Medulla oblongata (tissue), 1 donor: ENCODE data around the gene MRPL33.

ENCODE experiments used
- DNase-seq: peaks from one replicate; pipeline ENCODE4 v3.0.0-alpha.2; 2015; ENCODE audit errors: extremely low spot score

The MRPL33 gene

DNA sequence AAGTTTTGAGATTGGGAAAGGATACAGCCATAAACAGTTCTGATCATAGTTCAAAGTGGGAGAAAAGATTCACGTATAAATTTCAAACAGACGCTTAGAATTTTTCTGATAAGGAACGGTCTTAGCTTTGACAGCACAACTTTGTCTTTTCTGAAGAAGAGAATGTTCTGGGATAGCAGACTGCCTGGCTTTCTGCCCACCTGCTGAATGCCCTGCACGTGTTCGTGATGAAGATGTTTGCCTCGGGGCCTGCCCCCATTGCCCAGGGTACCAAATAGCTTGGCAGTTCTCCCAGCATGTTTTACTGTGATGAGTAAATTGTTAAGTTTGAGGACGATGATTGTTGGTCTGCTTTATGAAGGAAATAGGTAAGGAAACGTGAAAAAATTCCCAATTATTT is 4.6 kb downstream of the MRPL33 start:
- peak; percentile 16 for DNase-seq

GRCh38 chr2:27776696-27777095 is 5.2 kb downstream of the MRPL33 start:
- DNase-seq, result no peak

- peak; percentile 14 for DNase-seq
Measured at GRCh38 chr2:27779417-27780055, 8.0 kb downstream of the MRPL33 start.

DNA sequence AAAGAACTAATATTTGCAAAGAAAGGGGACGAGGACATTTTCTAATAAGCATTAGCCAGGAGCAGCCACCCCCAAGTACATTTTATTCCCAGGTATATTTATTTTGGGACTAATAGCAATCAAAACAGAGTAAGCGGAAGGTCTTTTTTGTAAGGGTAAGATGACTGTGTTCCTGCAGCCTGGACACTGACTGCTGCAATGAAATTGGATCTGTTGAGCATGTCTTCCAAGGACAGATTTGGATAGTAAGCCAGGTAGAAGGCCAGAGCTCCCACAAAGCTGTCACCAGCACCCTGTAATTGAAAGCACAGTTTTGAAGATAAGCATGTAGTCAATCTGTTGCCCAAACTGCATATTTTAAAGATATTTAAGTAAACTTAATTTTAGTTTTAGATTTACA is 10.0 kb downstream of the MRPL33 start:
- DNase-seq, result no peak

GRCh38 chr2:27782701-27783100 is 11.2 kb downstream of the MRPL33 start:
- no peak for DNase-seq

GRCh38 chr2:27790796-27791195 is 19.3 kb downstream of the MRPL33 start:
- no peak for DNase-seq

- DNase-seq, result no peak
Measured at GRCh38 chr2:27792759-27793158, 21.2 kb downstream of the MRPL33 start.

DNA sequence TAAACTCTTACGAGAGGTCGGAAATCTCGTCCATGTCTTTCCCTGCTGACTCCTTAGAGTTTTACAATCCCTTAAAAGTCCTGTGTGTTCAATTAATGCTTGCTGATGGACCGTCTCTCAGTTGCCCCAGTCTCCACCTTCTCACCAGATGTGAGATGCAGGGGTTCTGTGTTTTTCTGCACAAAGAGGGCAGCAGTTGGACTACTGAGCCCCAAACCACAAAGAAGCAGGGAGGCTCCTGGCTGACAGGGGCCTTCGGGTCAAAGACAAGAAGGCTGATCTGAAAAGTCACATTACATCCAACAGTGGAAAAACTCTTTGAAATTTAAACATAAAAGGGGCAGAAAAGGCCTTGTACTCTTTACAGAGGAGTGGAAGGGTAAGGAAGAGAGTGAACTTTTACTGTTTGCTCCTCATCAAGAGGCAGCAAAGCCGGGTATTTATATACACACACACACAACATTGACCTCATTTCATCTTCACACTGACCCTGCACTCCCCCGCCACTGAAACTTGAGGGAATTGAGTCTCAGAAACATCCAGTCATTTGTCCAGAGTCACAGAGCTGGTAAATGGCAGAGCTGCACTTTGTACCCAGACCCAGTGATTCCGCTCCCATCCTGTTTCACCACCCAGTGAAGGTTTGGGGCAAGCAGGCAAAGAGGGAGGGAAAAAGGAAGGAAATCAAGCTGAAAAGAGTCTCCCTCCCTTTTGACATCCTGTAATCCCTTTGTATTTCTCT is 23.7 kb downstream of the MRPL33 start:
- no peak for DNase-seq

DNA sequence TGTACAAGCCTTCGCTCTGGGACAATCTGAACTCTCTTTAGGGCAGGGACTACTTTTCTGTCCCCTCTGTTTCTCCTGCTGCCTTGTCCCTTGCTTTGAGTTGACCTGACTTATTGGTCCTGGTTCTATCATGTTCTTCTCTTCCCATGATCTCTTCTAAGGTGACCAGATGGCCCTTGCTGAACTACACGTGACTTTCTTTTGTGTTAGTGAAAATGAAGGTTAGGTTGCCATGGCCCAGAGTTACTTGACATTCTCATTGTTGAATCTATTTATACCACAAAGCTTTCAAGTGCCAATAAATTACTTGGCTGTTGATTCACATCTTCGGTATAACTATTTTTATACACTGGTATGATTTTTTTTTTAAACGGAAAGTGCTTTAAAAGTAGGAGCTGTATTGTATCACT is 24.4 kb downstream of the MRPL33 start:
- DNase-seq, result no peak

DNA sequence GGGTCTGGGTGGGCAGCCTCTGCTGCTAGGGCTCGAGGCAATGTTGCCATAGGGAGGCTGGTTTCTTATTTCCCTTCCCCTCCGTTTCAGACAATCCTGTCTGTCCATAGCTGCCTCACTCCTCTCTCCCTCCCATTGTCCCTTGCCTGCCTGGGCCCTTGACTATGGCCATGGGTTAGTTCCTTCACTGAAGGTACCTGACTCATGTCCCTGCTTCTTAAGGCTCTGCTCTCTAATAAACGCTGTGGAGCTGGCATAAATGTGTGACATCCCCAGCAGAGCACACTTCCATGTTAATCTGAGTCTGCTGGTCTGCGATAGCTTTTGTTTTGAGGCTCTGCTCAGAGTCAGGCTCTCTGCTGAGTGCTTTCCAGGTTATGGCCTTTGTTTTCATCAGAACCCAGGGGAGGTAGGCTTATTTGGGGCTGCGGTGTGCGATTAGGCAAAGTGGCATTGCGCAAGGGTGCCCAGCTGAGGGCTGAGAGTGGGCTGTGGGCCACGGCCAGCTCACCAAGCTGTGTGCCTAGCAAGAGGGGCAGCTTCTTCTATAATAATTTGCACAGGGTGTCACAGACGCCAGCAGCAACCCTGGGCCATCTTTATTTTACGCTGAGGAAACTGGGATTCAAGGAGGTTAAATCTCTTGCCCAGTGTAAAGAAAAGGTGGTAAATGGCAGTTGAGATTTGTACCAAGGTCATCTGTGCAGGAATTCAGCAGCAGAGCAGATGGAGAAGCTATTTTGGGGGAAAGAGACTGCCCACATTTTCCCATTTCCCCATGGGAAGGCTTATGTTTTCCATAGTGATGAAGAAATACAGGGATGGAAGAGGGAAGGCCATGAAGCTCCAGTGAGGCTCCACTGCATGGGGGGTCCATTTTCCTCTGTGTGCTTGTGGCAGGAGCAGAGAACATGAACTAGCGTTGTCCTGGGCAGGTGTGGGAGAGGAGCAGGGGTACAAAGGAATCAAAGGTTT is 25.6 kb downstream of the MRPL33 start:
- DNase-seq, result no peak

- no peak for DNase-seq
Measured at GRCh38 chr2:27797841-27798240, 26.3 kb downstream of the MRPL33 start.

GRCh38 chr2:27798486-27798885 is 27.0 kb downstream of the MRPL33 start:
- DNase-seq, result no peak

DNA sequence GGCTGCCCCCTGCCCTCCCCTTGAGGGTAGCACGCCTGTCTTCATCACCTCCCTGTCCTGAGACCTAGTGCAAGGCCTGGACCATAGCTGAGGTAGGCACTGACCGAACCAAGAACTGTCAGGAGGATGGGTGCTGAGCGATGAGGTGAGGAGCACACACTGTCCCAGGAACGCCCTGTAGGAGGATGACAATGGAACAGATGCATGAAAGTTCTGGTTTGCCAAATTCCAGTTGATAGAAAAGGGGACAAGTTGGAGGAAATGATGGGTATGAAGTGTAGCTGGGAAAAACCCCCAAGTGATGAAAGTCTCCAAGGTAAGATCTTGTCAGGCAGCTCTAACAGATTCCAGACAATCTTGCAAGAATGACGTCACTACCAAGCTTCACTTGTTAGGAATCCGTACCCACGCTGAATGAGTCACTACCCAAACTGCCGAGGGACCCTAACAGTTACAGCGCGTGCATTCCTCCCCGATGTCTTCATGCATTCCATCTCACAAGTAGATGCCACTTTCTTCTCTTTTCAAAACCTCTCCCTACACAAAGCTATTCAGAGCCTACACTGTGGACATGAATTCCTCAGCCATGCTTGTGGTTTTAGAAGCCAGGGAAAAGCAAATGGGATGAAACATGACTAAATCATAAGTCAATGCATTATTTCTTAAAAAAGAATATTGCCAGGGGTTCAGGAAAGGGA is 27.6 kb downstream of the MRPL33 start:
- no peak for DNase-seq

- no peak for DNase-seq
Measured at GRCh38 chr2:27799646-27800010, 28.1 kb downstream of the MRPL33 start.

- DNase-seq, result no peak
Measured at GRCh38 chr2:27800856-27801255, 29.3 kb downstream of the MRPL33 start.

DNA sequence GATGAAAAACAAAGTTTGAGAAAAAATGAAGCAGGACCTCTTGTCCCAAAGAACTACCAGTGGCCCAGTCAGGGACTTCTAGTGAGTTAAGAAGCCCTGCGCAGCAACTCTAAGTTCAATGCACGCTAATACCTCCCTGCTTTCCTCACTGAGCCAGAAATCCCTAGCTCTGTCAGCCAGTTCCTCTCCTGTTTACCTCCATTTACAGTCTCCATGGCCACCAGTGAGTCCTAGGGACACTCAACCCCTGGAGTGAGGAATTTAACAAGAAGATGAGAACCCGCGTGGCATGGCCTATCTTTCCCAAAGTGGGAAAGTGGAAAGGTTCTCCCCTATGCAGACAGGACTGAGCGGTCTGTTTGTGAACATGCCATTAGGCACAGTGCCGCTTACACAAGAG is 31.0 kb downstream of the MRPL33 start:
- DNase-seq, result no peak

- no peak for DNase-seq
Measured at GRCh38 chr2:27803046-27803445, 31.5 kb downstream of the MRPL33 start.

DNA sequence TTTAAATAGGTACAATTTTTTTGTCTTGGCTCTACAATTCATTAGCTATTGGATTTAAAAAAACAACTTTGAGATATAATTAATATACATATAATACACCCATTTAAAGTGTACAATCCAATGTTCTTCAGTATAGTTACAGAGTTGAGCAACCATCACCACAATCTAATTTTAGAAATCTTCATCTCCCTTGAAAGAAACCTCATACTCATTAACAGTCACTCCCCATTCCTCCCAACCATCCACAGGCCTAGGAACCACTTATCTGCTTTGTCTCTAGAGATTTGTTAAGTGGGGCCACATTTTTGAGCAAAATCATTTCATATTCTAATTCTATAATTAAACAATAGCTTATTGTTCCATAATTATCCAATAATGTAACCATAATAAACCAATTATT is 32.6 kb downstream of the MRPL33 start:
- DNase-seq, result no peak

DNA sequence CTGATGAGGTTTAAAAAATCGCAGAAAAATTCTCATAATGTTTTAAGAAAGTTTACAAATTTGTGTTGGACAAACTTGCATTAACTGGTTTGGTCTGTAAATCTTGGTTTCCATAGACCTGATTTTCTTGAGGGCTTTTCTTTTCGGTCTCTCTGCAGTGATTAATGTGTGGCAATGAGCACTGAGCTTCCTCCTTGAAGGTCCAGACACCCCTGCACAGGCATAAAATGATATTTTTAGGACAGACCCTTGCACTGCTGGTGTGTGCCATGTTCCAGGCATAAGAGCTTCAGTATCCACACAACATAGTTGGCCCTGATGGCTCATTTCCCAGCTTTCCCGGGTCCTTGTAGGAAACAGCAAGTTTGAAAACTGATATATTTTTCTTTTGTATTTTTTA is 33.7 kb downstream of the MRPL33 start:
- DNase-seq, result no peak

DNA sequence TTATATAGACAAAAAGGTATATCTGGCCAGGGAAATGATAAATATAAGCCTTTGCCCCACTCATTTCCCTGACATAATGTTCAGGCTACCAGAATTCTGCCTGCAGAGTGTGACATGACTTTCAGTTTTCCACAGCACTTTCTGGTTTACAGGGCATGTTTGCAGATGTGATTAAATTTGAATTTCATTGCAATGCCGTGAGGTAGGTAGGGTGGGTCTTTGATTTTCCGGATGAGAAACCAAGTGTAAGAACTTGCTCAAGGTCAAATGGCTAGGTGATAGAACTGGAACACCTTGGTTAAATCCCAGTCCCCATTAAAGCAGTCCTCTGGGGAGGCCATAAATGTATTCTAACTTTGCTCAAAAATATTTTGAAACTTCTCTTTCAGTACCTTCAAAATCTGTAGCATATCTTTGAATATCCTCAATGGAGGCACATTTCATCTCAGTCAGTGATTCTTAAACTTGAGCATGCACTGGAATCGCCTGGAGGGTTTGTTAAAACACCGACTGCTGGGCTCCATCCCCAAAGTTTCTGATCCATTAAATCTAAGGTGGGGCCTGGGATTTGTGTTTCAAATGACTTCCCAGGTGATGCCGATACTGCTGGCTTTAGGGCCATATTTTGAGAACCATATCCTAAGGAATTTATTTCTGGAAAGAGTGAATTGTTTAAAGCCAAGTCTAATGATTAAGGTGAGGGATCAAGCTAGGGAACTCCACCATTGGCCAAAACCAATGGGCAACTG is 35.0 kb downstream of the MRPL33 start:
- DNase-seq, result no peak

- DNase-seq, result peak; percentile 9
Measured at GRCh38 chr2:27807476-27807875, 36.0 kb downstream of the MRPL33 start.
